ENCODE measurements around the gene INPP5J.

The INPP5J gene

GRCh38 chr22:31106001-31106571 is 16.7 kb upstream of the INPP5J start:
- TF ChIP-seq GATA2 (IDR thresholded peaks at IDR 0.05; ENCODE audit: low read depth, low read length): no peak
- TF ChIP-seq GATA3 (IDR thresholded peaks at IDR 0.05; ENCODE audit: low read depth, low read length): no peak

GRCh38 chr22:31106731-31107177 is 16.0 kb upstream of the INPP5J start:
- TF ChIP-seq GATA3 (IDR thresholded peaks at IDR 0.05; ENCODE audit: low read depth, low read length) (no peak), GATA2 (IDR thresholded peaks at IDR 0.05; ENCODE audit: low read depth, low read length) (no peak)

GRCh38 chr22:31107178-31107893 is 15.4 kb upstream of the INPP5J start, which contains the start of gene SELENOM:
Gene SELENOM, minus strand, starts transcription at chr22:31107568. Its CDS starts 63 bp downstream, at chr22:31107505.
- TF ChIP-seq GATA3 (IDR thresholded peaks at IDR 0.05; ENCODE audit: low read depth, low read length): no peak

GRCh38 chr22:31107894-31108218 is 14.9 kb upstream of the INPP5J start:
- TF ChIP-seq GATA3 (IDR thresholded peaks at IDR 0.05; ENCODE audit: low read depth, low read length) (no peak), GATA2 (IDR thresholded peaks at IDR 0.05; ENCODE audit: low read depth, low read length) (no peak)

DNA sequence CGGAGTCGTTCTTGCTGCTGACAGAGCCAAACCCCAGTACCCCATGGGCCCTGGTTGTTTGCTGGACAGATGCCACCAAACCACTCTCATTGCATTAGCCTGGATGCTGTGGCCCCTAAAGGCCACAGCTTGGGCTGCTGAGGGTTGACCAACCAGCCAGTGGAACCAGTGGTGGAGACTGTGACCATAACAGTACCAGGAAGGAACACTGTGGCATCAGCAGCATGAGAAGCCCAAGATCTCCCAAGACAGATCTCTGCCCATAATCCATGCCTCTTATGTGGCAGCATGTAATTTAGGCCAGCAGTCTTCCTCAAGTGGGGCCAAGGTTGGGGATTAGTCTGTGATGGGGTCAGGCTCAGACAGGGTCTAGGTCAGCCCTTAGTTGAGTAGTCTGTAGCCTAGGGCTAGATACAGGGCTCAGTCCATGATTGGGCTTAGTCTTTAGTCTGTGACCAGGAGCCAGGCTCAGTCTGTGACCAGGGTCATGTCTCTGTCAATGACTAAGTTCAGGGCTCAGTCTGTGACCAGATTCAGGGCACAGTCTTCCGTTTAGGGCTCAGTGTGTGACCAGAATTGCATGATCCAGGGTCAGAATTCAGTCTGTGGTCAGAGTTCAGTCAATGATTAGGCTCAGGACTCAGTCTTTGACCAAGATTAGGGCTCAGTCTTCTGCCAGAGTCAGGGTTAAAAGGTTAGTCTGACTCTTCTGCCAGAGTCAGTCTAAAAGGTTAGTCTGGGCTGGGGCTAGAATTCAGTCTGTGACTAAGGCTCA is 4.5 kb upstream of the INPP5J start:
- TF ChIP-seq GATA3 (IDR thresholded peaks at IDR 0.05; ENCODE audit: low read depth, low read length) (no peak), GATA2 (IDR thresholded peaks at IDR 0.05; ENCODE audit: low read depth, low read length) (no peak)

DNA sequence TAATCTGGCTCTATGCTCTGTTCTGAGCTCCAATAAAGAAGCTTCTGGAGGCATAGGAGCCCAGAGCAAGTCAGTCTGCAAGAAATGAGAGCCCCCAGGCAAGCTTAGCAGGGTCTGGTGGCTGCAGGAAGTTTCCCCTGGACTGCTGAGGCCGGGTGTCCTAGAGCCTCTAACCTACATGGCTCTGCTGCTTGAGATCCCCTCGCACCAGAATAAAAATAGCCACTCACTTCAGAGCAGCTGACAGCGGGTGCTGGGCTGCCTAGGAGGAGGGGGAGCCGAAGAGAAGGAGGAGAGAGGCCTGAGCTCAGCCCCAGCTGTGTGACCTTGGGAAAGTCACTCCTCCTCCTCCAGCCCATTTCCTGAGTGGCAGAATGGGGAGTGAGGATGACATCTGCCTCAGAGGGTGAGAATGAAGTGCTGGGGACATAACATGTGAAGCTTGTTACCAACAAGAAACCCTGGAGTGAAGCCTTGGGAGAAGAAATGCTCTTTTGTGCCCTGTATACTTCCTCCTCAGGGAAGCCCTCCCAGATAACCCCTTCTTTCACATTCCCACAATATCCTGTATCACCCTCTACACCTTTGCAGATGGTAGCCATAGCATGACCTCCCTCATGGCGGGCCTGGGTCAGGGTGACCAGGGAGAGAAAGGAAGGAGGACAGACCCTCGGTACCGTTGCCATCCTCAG is 3.6 kb upstream of the INPP5J start:
- TF ChIP-seq GATA2 (IDR thresholded peaks at IDR 0.05; ENCODE audit: low read depth, low read length) (no peak), GATA3 (IDR thresholded peaks at IDR 0.05; ENCODE audit: low read depth, low read length) (no peak)

DNA sequence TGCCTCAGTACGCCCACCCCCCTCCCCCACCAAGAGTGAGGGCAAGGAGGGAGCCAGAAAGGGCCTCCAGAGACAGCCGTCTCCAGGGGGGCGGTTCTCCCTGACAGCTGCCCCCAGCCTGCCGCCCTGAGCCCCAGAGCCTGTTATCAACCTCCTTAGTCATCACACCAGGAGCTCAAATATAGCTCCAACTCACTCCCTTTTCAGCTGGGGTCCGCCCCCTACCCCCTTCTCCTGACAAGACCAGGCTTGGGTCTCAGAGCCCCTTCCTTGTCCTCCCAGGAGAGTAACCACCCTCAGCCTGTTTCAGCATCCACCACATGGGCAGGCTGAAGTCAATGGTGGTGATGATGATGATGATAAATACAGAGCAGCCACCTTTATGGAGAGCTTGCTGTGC is 2.5 kb upstream of the INPP5J start:
- TF ChIP-seq GATA2 (IDR thresholded peaks at IDR 0.05; ENCODE audit: low read depth, low read length): no peak
- TF ChIP-seq GATA3 (IDR thresholded peaks at IDR 0.05; ENCODE audit: low read depth, low read length): no peak

GRCh38 chr22:31120642-31121041 is 2.1 kb upstream of the INPP5J start:
- TF ChIP-seq GATA3 (IDR thresholded peaks at IDR 0.05; ENCODE audit: low read depth, low read length) (no peak), GATA2 (IDR thresholded peaks at IDR 0.05; ENCODE audit: low read depth, low read length) (no peak)

- TF ChIP-seq GATA3 (IDR thresholded peaks at IDR 0.05; ENCODE audit: low read depth, low read length): no peak
- TF ChIP-seq GATA2 (IDR thresholded peaks at IDR 0.05; ENCODE audit: low read depth, low read length): no peak
These were observed 1.4 kb upstream of the INPP5J start for GRCh38 chr22:31121403-31121802.

DNA sequence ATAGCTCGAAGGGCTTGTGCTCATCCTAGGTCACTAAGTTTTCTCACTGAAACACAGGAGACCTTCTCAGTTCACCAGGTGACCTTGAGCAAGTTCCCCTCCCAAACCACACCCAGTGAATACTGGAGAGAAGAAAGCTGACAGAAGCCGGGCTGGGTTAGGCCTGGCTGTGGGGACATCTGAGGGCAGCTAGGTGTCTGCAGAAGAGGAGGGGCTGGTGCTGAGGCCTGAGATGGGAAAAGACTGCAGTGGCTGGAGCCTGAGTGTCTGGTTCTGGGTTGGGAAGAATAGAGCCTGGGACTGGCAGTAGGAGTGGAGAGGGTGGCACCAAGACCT is 602 bp upstream of the INPP5J start:
- no peak for TF ChIP-seq GATA3 (IDR thresholded peaks at IDR 0.05; ENCODE audit: low read depth, low read length)
- TF ChIP-seq GATA2 (IDR thresholded peaks at IDR 0.05; ENCODE audit: low read depth, low read length): no peak

DNA sequence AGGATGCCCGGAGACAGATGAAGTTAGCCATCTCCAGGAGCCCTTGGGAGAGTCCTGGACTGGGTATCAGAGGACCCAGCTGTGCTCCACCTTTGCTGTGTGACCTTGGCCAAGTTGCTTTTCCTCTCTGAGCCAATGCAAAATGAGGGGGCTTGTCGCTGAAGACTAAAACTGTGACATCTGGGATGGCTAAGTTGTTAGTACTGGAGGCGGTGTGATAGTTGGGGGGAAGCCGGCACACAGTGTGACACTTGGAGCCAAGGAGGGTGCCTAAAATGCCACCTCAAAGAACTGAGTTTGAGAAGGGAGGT is 481 bp downstream of the INPP5J start:
- TF ChIP-seq GATA2 (IDR thresholded peaks at IDR 0.05; ENCODE audit: low read depth, low read length) (no peak), GATA3 (IDR thresholded peaks at IDR 0.05; ENCODE audit: low read depth, low read length) (no peak)

GRCh38 chr22:31124290-31124689 is 1.5 kb downstream of the INPP5J start:
- TF ChIP-seq GATA3 (IDR thresholded peaks at IDR 0.05; ENCODE audit: low read depth, low read length) (no peak), GATA2 (IDR thresholded peaks at IDR 0.05; ENCODE audit: low read depth, low read length) (no peak)

DNA sequence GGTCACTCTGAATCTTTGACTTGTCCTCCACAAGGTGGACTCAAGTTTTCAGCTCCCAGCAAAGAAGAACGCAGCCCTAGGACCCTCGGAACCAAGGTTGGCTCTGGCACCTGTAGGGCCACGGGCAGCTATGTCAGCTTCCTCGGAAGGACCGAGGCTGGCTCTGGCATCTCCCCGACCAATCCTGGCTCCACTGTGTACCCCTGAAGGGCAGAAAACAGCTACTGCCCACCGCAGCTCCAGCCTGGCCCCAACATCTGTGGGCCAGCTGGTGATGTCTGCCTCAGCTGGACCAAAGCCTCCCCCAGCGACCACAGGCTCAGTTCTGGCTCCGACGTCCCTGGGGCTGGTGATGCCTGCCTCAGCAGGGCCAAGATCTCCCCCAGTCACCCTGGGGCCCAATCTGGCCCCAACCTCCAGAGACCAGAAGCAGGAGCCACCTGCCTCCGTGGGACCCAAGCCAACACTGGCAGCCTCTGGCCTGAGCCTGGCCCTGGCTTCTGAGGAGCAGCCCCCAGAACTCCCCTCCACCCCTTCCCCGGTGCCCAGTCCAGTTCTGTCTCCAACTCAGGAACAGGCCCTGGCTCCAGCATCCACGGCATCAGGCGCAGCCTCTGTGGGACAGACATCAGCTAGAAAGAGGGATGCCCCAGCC is 2.2 kb downstream of the INPP5J start:
- TF ChIP-seq GATA2 (IDR thresholded peaks at IDR 0.05; ENCODE audit: low read depth, low read length) (no peak), GATA3 (IDR thresholded peaks at IDR 0.05; ENCODE audit: low read depth, low read length) (no peak)

- TF ChIP-seq GATA3 (IDR thresholded peaks at IDR 0.05; ENCODE audit: low read depth, low read length) (no peak), GATA2 (IDR thresholded peaks at IDR 0.05; ENCODE audit: low read depth, low read length) (no peak)
These were observed 2.9 kb downstream of the INPP5J start for GRCh38 chr22:31125521-31126117.

Measured in SH-SY5Y (cell line).